HepG2 (cell line): ENCODE data around the gene PMEPA1. TPM values are rescaled to one million over a fixed set of nuclear protein-coding genes. Genes with fewer than 3 reads are reported as not detected.

Source experiments
- ATAC-seq: fragments of 200-7000 bp; cut with Tn5 transposase; 3 replicates; pipeline ENCODE4 v1.9.1; 2020; ENCODE audit warnings: mild to moderate bottlenecking, moderate library complexity
- BruUV-seq: library from RNA; stranded (reverse); fragments of 400-500 nt; replicated peaks from 2 replicates; lab custom pipeline; 2021; lab: Mats Ljungman, UMichigan
- CTCF ChIA-PET: fragments of 300-600 bp; formaldehyde crosslinking; extraction: SDS; loops from one replicate; lab custom pipeline; 2021; ENCODE audit warnings: low total read pairs, inconsistent platforms, low intra/inter-chr PET ratio; lab: Yijun Ruan, JAX
- POLR2A ChIA-PET: fragments of 350-600 bp; sonication (Branson Sonifier 250); formaldehyde crosslinking; loops from one replicate; lab custom pipeline; 2020; ENCODE audit warnings: antibody characterized with exemption, inconsistent platforms; lab: Yijun Ruan, JAX
- DNase-seq: peaks from one replicate; pipeline ENCODE4 v3.0.0-alpha.2; 2015; ENCODE audit warnings: low spot score
- FAIRE-seq: peaks from 3 replicates; lab custom pipeline; 2011; peaks lifted over from hg19 to GRCh38; lab: Jason Lieb, UNC
- H2AFZ ChIP-seq: one replicate; pipeline ENCODE4 v1.6.1; 2011; ENCODE audit warnings: low read length, inconsistent platforms
- H3K27ac ChIP-seq: fragments of 300-600 bp; 3 replicates; pipeline ENCODE4 v1.8.0; 2011; ENCODE audit warnings: mixed run types, mild to moderate bottlenecking, mixed read lengths, low read length, inconsistent platforms; ENCODE audit not compliant: insufficient read depth; ENCODE audit errors: extremely low read length
- H3K27me3 ChIP-seq, 2 experiments: fragments of 200-600 bp in 1 of 2; 2 replicates in 1 of 2; 3 replicates in 1 of 2; pipeline versions ENCODE4 v1.6.0 to v1.8.0; 2011; ENCODE audit warnings: low read length in 2 of 2, mild to moderate bottlenecking in 2 of 2, moderate library complexity in 2 of 2, inconsistent platforms in 1 of 2; ENCODE audit not compliant: insufficient read depth in 2 of 2, control insufficient read depth in 1 of 2
- H3K36me3 ChIP-seq, 2 experiments: fragments of 200-600 bp in 1 of 2; replicated peaks in 1 of 2; 2 replicates in 1 of 2; 3 replicates in 1 of 2; pipeline versions ENCODE4 v1.5.1 to v1.8.0; 2011; ENCODE audit warnings: low read length in 2 of 2, inconsistent platforms in 1 of 2; ENCODE audit not compliant: insufficient read depth in 2 of 2, control insufficient read depth in 1 of 2
- H3K4me1 ChIP-seq: 2 replicates; pipeline ENCODE4 v1.5.1; 2012; ENCODE audit warnings: low read length, inconsistent platforms; ENCODE audit not compliant: insufficient read depth
- H3K4me2 ChIP-seq: 2 replicates; pipeline ENCODE4 v1.6.0; 2011; ENCODE audit warnings: low read depth, low read length, inconsistent platforms
- H3K4me3 ChIP-seq, 3 experiments: fragments of 200-600 bp in 1 of 3; sonication (generic), shearing (Covaris generic) in 1 of 3; replicated peaks in 1 of 3; 2 replicates each; pipeline ENCODE4 v1.5.1; 2011 to 2016; ENCODE audit warnings: low read length in 3 of 3, inconsistent platforms in 2 of 3, low read depth in 2 of 3, mild to moderate bottlenecking in 2 of 3, control low read depth in 1 of 3, mixed read lengths in 1 of 3; ENCODE audit not compliant: insufficient read depth in 1 of 3
- H3K79me2 ChIP-seq: one replicate; pipeline ENCODE4 v1.6.1; 2011; ENCODE audit warnings: low read length, inconsistent platforms; ENCODE audit not compliant: insufficient read depth
- H3K9ac ChIP-seq: 2 replicates; pipeline ENCODE4 v1.6.0; 2011; ENCODE audit warnings: mild to moderate bottlenecking, low read depth, low read length, inconsistent platforms; ENCODE audit not compliant: insufficient read depth
- H3K9me3 ChIP-seq: 2 replicates; pipeline ENCODE4 v1.5.1; 2012; ENCODE audit warnings: mild to moderate bottlenecking, low read length
- H4K20me1 ChIP-seq: 2 replicates; pipeline ENCODE4 v1.6.0; 2011; ENCODE audit warnings: inconsistent platforms, mild to moderate bottlenecking, low read length, moderate library complexity; ENCODE audit not compliant: insufficient read depth
- CCDC6 ChIP-seq: sonication (generic); formaldehyde crosslinking; IDR thresholded peaks from 2 replicates; pipeline ENCODE4 v1.8.1; 2022; ENCODE audit warnings: mild to moderate bottlenecking, missing genetic modification reagents, moderate library complexity
- HBP1 ChIP-seq: IDR thresholded peaks from 2 replicates; pipeline ENCODE4 v1.6.1; 2016; ENCODE audit warnings: low read depth, control low read depth
- ISL2 ChIP-seq: sonication (generic); formaldehyde crosslinking; IDR thresholded peaks from 2 replicates; pipeline ENCODE4 v1.5.0; 2020; ENCODE audit warnings: missing genetic modification reagents
- MXI1 ChIP-seq: IDR thresholded peaks from 3 replicates; pipeline ENCODE4 v1.6.1; 2012; ENCODE audit warnings: low read depth, low read length, inconsistent platforms, borderline replicate concordance
- NCOA2 ChIP-seq: sonication (generic); formaldehyde crosslinking; IDR thresholded peaks from 2 replicates; pipeline ENCODE4 v1.8.0; 2022; ENCODE audit warnings: inconsistent platforms
- SMAD9 ChIP-seq: sonication (generic); formaldehyde crosslinking; IDR thresholded peaks from 2 replicates; pipeline ENCODE4 v1.5.1; 2020; ENCODE audit warnings: mild to moderate bottlenecking, missing genetic modification reagents
- TAF1 ChIP-seq: sonication (generic); formaldehyde crosslinking; IDR thresholded peaks from 2 replicates; pipeline ENCODE4 v1.4.0; 2020; ENCODE audit warnings: missing genetic modification reagents
- YEATS2 ChIP-seq: sonication (generic); formaldehyde crosslinking; IDR thresholded peaks from 2 replicates; pipeline ENCODE4 v1.4.0; 2020; ENCODE audit warnings: missing genetic modification reagents, borderline replicate concordance
- ZBTB33 ChIP-seq: sonication (generic); formaldehyde crosslinking; IDR thresholded peaks from 2 replicates; pipeline ENCODE4 v1.4.0; 2020; ENCODE audit warnings: missing genetic modification reagents
- ZNF205 ChIP-seq: IDR thresholded peaks from 2 replicates; pipeline ENCODE4 v1.6.1; 2018; ENCODE audit warnings: missing biosample characterization, missing genetic modification reagents
- ZNF383 ChIP-seq: sonication (generic); formaldehyde crosslinking; IDR thresholded peaks from 2 replicates; pipeline ENCODE4 v1.4.0; 2020; ENCODE audit warnings: missing genetic modification reagents, mild to moderate bottlenecking, borderline replicate concordance
- ZNF629 ChIP-seq: sonication (generic); formaldehyde crosslinking; conservative IDR thresholded peaks from 2 replicates; pipeline ENCODE4 v1.5.0; 2020; ENCODE audit warnings: missing genetic modification reagents
- ZNF768 ChIP-seq: sonication (generic); formaldehyde crosslinking; IDR thresholded peaks from 2 replicates; pipeline ENCODE4 v1.4.0; 2020; ENCODE audit warnings: missing genetic modification reagents
- ZNF788 ChIP-seq: sonication (generic); formaldehyde crosslinking; IDR thresholded peaks from 2 replicates; pipeline ENCODE4 v1.5.0; 2020; ENCODE audit warnings: mild to moderate bottlenecking, missing genetic modification reagents, borderline replicate concordance
- ZNF891 ChIP-seq: sonication (generic); formaldehyde crosslinking; IDR thresholded peaks from 2 replicates; pipeline ENCODE4 v1.5.0; 2020; ENCODE audit warnings: mild to moderate bottlenecking, missing genetic modification reagents
- WGBS: methylation state at CpG from one replicate; pipeline ENCODE4 v1.1.6; 2017; ENCODE audit warnings: low lambda C conversion rate; 5-methylcytosine and 5-hydroxymethylcytosine counted together
- in situ Hi-C: cut with HindIII; loops from 2 replicates; pipeline ENCODE4 v1.10.0; 2017; ENCODE audit warnings: low pct_unique_long_range_greater_than_20kb; ENCODE audit not compliant: extremely low pct_ligation_motif_present
- intact Hi-C: fragments of 100-400 bp; cut with micrococcal nuclease; formaldehyde crosslinking; loops from one replicate; pipeline ENCODE4 v1.10.0; 2022; ENCODE audit not compliant: unreplicated experiment
- polyA plus RNA-seq, 8 experiments: library from polyadenylated mRNA; depleted of rRNA in 3 of 8; stranded (reverse) in 7 of 8; unstranded in 1 of 8; fragments of >200 nt; fragmentation: Illumina TruSeq in 4 of 8; extraction: Trizol in 4 of 8; gene quantifications; 2 replicates each; pipeline versions ENCODE4 v1.2.1 to v1.2.3, GENCODE V29; 2011 to 2016; ENCODE audit warnings: low read depth in 4 of 8, missing spikeins in 1 of 8, mixed read lengths in 1 of 8; ENCODE audit not compliant: insufficient read depth in 1 of 8
- total RNA-seq, 5 experiments: library from RNA; depleted of rRNA; stranded (reverse); fragments of >200 nt; fragmentation: Illumina TruSeq; extraction: Trizol; gene quantifications; 2 replicates each; pipeline ENCODE4 v1.2.3, GENCODE V29; 2016; ENCODE audit warnings: low read depth in 1 of 5

The PMEPA1 gene
- total and polyA plus RNA-seq, 2 of the 13 experiments (the other 11 are each of a cell fraction or from before 2014, with no cell fraction given): not detected

DNA sequence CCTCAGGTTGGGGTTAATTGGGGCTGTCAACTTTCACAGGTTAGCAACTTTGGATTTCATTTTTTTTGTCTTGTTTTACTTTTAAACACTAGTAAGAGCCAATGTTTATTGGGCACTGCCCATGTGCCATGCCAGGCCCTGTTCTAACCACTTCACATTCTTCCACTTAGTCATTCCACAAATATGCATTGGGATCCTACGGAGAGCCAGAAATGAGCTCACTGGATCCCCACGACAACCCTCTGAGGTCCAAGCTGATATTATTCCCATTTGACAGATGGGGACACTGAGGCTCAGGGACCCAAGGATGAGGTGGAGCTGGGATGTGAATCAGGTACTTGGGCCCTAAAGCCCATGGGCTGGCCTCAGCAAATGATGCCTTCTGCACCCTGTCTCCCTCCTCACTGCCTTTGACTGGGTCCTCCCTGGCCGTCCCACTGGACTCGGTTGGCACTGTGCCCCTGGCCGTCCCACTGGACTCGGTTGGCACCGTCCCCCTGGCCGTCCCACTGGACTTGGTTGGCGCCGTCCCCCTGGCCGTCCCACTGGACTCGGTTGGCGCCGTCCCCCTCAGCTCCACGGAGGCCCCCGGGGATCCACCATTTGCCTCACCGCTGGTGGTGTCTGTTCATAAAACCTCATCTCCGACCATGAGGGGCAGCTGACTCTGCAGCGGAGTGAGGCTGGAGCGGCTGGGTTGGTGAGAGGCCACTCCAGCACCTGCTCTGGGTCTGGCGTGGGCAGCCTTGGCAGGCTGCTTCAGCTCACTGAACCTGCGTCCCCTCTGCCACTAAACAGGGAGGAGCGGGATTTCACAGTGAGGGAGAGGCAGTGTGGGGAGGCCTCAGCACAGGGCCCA is 4.8 kb upstream of the PMEPA1 start:
- H3K36me3 ChIP-seq: no peaks in the 10 kb centered on the region
- no peak overlapping the region for H3K9ac ChIP-seq
- ChIA-PET POLR2A (interaction anchor here (0.6 kb wide), 1 partner anchor 598 kb away, joined by 3 read pairs; no protein-coding TSS in a partner anchor), CTCF (no interaction called here)
- intact Hi-C loops (no loop called here), in situ Hi-C loops (no loop called here)
- no peaks in the 10 kb centered on the region; the same call in 1 of the 2 replicates for H4K20me1 ChIP-seq
- FAIRE-seq (no peak), ATAC-seq (no peak), DNase-seq (no peak)
- no peaks in the 10 kb centered on the region for H3K9me3 ChIP-seq
- TF ChIP-seq MXI1: no peak
- no peak for TF ChIP-seq HBP1 (CRISPR knock-in tag)
- TF ChIP-seq ZNF629 (CRISPR knock-in tag): peak; percentile 63; the same call in 1 of the 2 replicates
- peak; percentile 34; the same call in 1 of the 2 replicates for TF ChIP-seq ZNF768 (CRISPR knock-in tag)
- no peaks in the 10 kb centered on the region for H3K4me1 ChIP-seq
- WGBS: 27% methylated on average over 20 of the region's 23 CpGs
- no TSS peak for BruUV-seq
- H2AFZ ChIP-seq: no peak overlapping the region
- no peak overlapping the region for H3K4me3 ChIP-seq
- H3K4me2 ChIP-seq: no peak overlapping the region
- H3K27ac ChIP-seq: no peak overlapping the region
- peaks cover 20 to 72% of the 10 kb centered on the region in 2 experiments for H3K27me3 ChIP-seq
- H3K79me2 ChIP-seq: no peaks in the 10 kb centered on the region

GRCh38 chr20:57713951-57714350 is 4.1 kb upstream of the PMEPA1 start:
- no peaks in the 10 kb centered on the region for H3K79me2 ChIP-seq
- no peak overlapping the region for H3K9ac ChIP-seq
- H3K4me1 ChIP-seq: no peaks in the 10 kb centered on the region
- no peak for DNase-seq
- H3K27me3 ChIP-seq: peaks cover 20 to 65% of the 10 kb centered on the region in 2 experiments
- H3K4me2 ChIP-seq: no peak overlapping the region
- ATAC-seq: no peak
- TF ChIP-seq CCDC6 (no peak), ZNF383 (CRISPR knock-in tag) (no peak), ISL2 (CRISPR knock-in tag) (no peak), ZNF891 (CRISPR knock-in tag) (no peak), ZNF205 (CRISPR knock-in tag) (no peak), NCOA2 (CRISPR knock-in tag) (no peak), YEATS2 (CRISPR knock-in tag) (no peak), ZBTB33 (CRISPR knock-in tag) (no peak), ZNF788 (CRISPR knock-in tag) (no peak), TAF1 (CRISPR knock-in tag) (no peak), SMAD9 (CRISPR knock-in tag) (no peak)
- no peaks in the 10 kb centered on the region; the same call in 1 of the 2 replicates for H4K20me1 ChIP-seq
- no TSS peak for BruUV-seq
- WGBS: 5% methylated on average over 7 of the region's 8 CpGs
- H3K4me3 ChIP-seq: no peak overlapping the region
- ChIA-PET POLR2A (no interaction called here), CTCF (no interaction called here)
- H2AFZ ChIP-seq: no peak overlapping the region
- in situ Hi-C loops (no loop called here), intact Hi-C loops (no loop called here)
- H3K9me3 ChIP-seq: no peaks in the 10 kb centered on the region
- no peak for FAIRE-seq
- no peaks in the 10 kb centered on the region for H3K36me3 ChIP-seq
- H3K27ac ChIP-seq: no peak overlapping the region
